Measurements from ENCODE around the gene WAS. TPM values are rescaled to one million over a fixed set of nuclear protein-coding genes. Genes with fewer than 3 reads are reported as not detected.

Gene WAS
- total and polyA plus RNA-seq, 2 experiments from 2014 or later, result 0.32 to 0.56 TPM

- Histone ChIP-seq H3K27ac (ENCODE audit: low read depth) (no peak overlapping the region), H3K4me1 (ENCODE audit: insufficient read depth) (peaks cover 5% of the 10 kb centered on the region; the same call in 1 of the 2 replicates), H3K36me3 (ENCODE audit: insufficient read depth) (no peaks in the 10 kb centered on the region), H3K4me2 (no peak overlapping the region), H3K9me2 (ENCODE audit: insufficient read depth) (no peaks in the 10 kb centered on the region), H2AFZ (peak overlapping the region; percentile 74; the same call in 1 of the 2 replicates), H3K27me3 (ENCODE audit: insufficient read depth) (no peaks in the 10 kb centered on the region), H3K4me3 (peak overlapping the region; percentile 24; the same call in 1 of the 2 replicates), H3K79me2 (replicated peaks; ENCODE audit: insufficient read depth) (no peaks in the 10 kb centered on the region), H3F3A (replicated peaks; ENCODE audit: low read depth) (no peaks in the 10 kb centered on the region), H4K20me1 (replicated peaks; ENCODE audit: insufficient read depth) (no peaks in the 10 kb centered on the region)
- ATAC-seq, result no peak
- Mint-ChIP-seq H3K27me3 (ENCODE audit: insufficient read depth, low read depth, poor library complexity) (no peaks in the 10 kb centered on the region), H3K36me3 (ENCODE audit: low read depth) (no peaks in the 10 kb centered on the region), H3K4me3 (peak overlapping the region; percentile 27), H3K9me3 (no peaks in the 10 kb centered on the region; the same call in 2 of the 3 replicates), H3K4me1 (peaks cover 9% of the 10 kb centered on the region; the same call in 2 of the 3 replicates), H3K27ac (no peak overlapping the region)
- no peak for DNase-seq (ENCODE audit: low spot score)
- no peak for TF ChIP-seq POLR2AphosphoS5 (IDR thresholded peaks at IDR 0.05; ENCODE audit: low read depth)
- TF ChIP-seq REST (IDR thresholded peaks at IDR 0.05; ENCODE audit: unreplicated experiment), result no peak
- TF ChIP-seq ZNF331 (CRISPR knock-in tag; IDR thresholded peaks at IDR 0.05; ENCODE audit: low read depth), result no peak
- TF ChIP-seq EZH2 (IDR thresholded peaks at IDR 0.05; ENCODE audit: low read depth, unreplicated experiment), result no peak
- no peak for TF ChIP-seq JUNB (IDR thresholded peaks at IDR 0.05; ENCODE audit: unreplicated experiment)
- TF ChIP-seq ZNF462 (CRISPR knock-in tag; IDR thresholded peaks at IDR 0.05), result no peak
- TF ChIP-seq EZH2phosphoT487 (IDR thresholded peaks at IDR 0.05; ENCODE audit: unreplicated experiment), result no peak
- no peak for TF ChIP-seq ZNF114 (CRISPR knock-in tag; IDR thresholded peaks at IDR 0.05)
- TF ChIP-seq, protein P1, sequence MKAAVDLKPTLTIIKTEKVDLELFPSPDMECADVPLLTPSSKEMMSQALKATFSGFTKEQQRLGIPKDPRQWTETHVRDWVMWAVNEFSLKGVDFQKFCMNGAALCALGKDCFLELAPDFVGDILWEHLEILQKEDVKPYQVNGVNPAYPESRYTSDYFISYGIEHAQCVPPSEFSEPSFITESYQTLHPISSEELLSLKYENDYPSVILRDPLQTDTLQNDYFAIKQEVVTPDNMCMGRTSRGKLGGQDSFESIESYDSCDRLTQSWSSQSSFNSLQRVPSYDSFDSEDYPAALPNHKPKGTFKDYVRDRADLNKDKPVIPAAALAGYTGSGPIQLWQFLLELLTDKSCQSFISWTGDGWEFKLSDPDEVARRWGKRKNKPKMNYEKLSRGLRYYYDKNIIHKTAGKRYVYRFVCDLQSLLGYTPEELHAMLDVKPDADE (IDR thresholded peaks at IDR 0.05), result no peak
These were observed 53.2 kb downstream of the WAS start for GRCh38 chrX:48736878-48737212.
